Endometrium (tissue), 2 donors: ENCODE data around the gene APOM.

Experiments used
- FAIRE-seq: peaks from 2 replicates; lab custom pipeline; 2012; peaks lifted over from hg19 to GRCh38; lab: Jason Lieb, UNC
- donor health status: control.
- donor health status: control.

APOM gene

DNA sequence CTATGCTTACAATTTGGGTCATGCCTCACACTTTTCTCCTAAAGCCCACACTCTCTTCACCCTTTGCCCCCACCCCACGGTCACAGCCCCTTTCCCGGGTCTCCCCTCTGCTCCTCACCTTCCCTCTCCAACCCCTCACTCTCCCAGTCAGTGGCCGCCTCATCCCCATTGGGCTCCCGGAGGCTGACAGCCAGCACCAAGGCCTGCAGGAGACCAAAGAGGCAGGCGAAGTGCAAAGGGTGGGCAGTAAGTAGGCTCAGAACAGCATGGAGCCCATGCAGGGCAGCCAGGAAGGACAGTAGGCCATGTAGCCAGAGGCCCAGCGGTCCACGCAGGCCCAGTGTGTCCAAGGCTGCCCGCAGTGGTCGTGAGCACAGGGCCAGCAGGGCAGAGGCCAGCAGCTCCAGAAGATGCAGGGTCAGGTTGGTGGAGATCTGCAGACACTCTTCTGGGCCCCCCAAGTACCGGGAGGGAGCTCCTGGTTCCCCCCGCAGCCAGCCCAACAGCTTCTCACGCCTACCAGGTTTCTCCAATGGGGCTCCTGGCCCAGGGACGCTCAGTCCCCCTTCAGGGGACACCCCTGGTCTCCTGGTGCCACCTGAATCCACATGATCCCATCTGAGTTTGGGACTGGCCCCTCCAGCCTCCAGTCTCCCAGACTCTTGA, 3.4 kb downstream of the APOM start:
- no peak for FAIRE-seq

DNA sequence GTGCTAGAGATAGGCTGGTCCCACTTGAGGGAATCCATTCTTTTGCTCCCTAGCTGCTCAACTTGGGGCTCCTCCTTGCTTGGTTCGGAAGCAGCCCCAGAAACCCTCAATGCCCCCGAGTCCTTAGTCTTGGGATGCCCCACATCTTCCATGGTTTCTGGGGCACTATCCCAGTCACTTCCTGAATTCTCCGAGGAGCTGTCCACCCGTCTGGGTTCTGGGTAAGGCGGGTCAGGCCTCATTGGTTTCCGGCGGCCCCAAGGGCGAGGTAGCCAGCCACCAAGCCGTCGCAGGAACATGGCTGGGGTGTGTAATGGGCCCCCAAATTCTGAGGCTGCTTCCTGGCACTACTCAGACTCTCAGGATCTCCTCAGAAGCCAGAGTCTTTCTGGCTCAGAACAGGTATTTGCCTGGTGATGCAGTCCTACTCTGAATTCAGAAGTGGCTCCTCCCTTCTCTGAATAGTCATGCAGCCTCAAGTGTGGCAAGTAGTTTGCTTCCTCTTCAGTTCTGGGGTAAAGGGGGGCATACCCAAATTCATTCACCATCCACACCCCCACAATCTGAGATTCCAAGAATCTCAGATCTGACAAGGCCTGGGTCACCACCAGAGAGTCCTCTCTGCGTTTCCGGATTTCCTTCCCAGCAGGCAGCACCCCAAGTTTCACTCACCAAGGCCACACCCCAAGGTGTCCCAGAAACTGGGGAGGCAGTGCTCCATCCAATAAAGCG, 4.1 kb downstream of the APOM start:
- no peak for FAIRE-seq

DNA sequence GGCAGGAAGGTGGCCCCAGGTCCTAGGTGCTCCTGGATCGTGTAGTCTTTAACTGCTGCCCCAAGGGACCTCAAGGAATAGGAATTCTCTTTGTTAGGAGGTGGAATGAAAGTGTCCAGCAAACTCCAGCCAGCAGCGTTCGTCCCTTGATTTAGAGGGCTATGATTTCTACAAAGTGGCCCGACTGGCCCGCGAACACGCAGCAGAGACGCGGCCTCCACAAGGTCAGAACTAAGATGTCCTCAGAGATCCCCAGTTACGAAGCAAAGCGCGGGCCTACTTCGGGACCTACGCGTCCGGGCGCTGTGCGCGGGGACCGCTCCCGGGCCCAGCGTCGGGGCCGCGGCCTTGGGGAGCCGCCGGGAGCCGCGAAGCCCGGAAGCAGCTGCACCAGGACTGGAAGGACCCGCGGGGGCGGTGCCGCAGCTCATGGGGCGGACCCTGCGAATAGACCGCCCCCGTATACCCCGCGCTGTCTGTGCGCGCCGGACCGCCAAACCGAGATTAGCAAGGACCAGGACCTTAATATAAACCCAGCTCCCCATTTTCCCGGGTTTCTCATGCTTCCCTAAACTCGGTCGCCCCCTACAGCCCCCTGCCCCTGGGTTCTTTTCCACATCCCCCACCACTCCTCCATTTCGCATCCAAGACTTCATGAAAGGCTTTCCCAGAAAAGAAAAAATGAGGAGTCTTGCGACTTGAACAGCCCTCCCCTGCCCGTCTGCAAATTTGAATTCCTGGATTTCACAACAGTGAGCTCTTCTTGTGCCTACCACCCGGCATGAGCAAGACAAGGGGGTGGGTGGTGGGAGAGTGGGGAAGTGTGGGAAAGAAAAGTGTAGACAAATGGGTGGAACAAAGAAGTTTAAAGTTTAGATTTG, 4.9 kb downstream of the APOM start, which contains the start of gene C6orf47:
Gene C6orf47, minus strand, starts transcription at position 398 of the 881 bp plus-strand sequence. CDS start 831 bp downstream, outside the sequence.
- FAIRE-seq, result no peak

DNA sequence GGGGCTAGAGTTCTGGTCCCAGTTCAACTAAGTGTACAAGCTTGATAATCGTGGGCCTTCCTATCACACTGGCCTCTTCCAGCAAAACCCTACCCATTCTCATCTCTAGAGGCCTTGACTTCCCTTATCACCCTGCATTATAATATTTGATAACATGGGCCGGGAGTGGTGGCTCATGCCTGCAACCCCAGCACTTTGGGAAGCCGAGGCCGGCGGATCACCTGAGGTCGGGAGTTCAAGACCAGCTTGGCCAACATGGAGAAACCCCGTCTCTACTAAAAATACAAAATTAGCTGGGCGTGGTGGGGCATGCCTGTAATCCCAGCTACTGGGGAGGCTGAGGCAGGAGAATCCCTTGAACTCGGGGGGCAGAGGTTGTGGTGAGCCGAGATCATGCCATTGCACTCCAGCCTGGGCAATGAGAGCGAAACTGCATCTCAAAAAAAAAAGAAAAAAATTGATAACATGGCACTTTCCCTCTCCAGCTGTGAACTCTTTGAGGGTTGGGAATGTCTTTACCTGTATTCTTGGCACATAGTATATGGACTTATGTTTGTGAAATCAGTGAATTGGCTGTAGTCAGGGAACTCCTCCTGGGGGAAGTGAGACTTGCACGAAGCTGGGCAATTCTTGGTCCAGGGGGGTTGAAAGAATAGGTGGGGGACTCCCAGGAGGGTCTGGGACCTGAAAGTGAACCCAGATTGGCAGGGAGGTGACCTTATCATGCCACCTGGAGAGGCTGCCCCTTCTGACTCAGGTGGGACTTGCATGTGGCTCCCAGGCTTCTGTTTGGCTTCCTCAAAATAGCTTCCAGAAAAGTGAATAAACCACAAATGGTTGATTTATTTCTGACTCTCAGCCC, 5.8 kb downstream of the APOM start:
- no peak for FAIRE-seq

DNA sequence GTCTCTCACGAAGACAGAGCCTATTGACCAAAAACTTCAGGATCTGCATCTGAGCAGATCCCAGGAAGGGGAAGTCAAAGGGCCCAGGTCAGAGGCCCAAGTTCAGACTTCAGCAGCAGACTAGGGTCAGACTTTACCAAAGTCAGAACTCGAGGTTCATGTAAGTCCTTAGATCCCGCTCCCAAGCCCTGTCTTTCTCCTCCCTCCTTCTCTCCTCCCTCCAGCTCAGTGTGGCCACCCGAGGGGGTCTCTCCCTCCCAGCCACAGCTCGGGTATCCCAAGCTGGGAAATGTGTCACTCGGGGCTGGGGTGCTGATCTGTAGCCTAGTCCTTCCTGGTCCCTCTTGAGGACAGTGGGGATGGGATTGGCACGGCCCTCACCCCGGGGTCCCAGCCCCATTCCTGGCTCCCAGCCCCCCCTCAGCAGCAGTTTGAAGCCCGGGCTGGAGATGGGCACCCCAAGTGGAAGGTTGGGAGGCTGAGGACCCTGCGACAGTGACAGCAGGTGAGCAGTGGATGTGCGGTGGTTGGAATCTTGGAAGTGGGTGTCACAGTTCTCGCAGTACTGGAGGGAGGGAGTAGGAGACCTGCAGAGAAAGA, 6.5 kb downstream of the APOM start:
- FAIRE-seq, result no peak

DNA sequence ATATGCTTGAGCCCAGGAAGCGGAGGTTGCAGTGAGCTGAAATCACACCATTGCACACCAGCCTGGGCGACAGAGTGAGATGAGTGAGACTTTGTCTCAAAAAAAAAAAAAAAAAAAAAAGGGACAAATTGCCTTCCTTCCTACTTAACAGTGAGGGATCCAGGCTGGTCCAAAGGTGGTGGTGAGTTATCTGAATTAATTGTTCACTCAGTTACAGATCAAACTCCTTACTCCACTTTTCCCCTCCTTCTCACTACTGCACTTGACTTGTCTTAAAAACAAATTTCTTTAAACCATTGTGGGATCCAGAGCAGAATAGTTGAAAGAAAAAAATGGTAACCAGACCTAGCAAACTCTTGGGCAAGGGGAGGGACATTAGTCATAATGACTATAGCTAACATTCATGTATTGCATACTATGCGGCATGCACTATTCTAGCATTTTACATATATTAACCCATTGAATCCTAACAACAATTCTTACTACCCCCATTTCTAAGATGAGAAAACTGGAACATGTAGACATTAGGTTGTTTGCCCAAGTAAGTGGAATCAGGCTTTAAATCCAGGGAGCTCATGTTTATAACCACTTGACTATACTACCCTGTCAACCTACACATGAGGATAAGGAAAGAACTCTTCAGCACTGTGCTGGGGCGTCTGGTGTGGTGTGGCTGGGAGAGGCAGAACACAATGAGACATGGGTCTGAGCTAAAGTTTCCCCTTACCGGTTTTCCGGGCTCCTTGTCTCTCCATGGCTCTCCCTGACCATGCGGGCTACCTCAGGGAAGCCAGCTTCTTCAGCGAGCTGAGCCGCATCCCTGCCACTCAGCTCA, 7.6 kb downstream of the APOM start:
- no peak for FAIRE-seq

DNA sequence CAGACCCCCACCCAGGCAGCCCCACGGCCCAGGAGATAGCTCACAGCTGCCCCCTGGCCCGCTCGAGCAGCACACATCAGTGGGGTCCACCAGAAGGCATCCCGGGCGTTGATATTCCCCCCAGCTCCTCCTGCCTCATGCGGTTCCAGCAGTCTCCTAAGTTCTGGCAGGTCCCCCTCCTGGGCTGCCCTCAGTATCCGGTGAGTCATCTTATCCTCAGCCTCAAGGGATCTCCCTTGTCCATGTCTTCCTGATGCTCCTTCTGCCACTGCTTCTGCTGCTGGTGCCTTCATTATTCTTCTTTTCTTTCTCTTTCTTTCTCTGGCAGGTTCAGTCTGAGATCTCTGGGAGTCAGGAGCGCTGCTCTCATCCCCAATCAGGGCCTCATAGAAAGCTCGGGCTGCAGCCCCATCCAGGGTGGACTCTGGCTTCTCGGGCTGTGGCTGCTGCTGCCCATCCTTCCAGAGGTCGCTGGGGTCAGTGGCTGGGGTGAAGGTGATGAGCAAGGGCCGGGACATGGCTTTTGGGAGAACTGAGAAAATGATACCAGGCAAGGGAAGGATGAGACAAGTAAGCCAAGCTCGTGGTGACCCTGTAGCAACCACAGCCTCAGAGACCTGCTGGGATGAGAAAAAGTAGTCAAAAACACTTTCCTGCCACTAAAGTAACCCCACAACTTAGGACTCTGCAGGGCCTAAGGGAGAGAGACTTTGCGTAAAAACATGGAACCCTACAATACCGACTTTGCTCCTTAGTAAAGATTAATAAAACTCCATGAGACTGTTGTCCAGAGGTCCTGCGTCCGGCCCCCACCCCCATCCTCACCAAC, 8.5 kb downstream of the APOM start:
- no peak for FAIRE-seq

DNA sequence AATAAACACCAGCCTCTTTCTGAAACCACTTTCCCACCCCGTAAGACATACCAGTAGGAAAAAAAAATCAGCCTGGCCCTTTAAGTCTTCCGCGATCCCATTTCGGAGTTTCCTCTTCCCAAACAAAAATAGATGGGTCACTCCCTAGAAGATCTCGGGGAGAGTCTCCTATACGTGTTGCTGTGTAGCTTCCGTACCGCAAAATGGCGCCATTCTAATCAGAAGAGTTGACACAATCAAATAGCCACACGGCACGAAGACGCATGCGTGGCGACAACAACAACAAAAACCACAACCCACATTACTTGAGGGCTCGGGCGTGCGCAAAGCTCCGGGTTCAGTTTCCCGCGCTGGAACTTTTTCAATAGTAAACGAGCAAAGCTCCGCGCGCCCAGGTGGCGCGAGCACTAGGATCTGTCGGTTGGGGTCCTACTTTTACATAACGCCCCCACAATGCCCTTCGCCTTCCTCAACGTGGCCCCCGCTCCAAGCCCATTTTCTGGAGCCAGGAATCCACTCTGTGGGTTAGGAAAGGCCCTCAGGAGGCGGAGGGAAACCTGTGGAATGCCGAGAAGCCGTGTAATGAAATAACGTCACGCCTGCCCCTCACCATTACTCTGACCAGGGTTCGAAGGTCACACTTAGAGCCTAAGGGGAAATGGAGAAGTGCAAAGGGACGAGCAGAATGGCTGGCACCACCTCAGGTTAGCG, 9.3 kb downstream of the APOM start, which contains the start of gene GPANK1:
Gene GPANK1, minus strand, starts transcription at position 208 of the 711 bp plus-strand sequence. CDS start 519 bp downstream, outside the sequence.
- peak; percentile 70 for FAIRE-seq

DNA sequence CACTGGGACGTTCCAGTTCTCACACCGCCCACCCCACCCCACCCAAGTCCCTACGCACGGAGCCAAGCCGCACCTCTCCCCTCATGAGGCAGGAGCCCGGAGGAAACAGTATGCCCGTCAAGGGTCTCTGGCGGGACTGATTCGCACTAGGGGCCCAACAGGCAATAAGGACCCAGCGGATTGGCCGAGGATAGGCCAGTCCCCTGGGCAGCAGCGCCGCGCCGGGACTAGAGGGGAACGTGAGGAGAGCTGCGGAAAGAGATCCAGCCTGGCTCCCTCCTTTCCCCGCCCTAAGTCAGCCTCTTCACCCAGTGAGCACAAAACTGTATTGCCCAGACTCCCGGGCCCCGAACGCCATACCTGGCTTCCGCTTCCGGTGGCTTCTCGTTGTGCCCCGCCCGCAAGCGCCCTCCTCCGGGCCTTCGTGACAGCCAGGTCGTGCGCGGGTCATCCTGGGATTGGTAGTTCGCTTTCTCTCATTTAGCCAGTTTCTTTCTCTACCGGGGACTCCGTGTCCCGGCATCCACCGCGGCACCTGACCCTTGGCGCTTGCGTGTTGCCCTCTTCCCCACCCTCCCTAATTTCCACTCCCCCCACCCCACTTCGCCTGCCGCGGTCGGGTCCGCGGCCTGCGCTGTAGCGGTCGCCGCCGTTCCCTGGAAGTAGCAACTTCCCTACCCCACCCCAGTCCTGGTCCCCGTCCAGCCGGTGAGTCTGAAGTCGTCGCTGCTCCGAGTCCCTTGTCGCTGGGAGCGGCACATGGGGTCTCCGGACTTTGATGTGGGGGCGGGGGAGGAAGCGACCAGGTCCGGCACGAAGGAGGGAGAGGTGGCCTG, 10.0 kb downstream of the APOM start, which contains the start of gene CSNK2B:
Gene CSNK2B, plus strand, starts transcription at position 580 of the 836 bp plus-strand sequence. CDS start 752 bp downstream, outside the sequence.
- FAIRE-seq, result no peak

DNA sequence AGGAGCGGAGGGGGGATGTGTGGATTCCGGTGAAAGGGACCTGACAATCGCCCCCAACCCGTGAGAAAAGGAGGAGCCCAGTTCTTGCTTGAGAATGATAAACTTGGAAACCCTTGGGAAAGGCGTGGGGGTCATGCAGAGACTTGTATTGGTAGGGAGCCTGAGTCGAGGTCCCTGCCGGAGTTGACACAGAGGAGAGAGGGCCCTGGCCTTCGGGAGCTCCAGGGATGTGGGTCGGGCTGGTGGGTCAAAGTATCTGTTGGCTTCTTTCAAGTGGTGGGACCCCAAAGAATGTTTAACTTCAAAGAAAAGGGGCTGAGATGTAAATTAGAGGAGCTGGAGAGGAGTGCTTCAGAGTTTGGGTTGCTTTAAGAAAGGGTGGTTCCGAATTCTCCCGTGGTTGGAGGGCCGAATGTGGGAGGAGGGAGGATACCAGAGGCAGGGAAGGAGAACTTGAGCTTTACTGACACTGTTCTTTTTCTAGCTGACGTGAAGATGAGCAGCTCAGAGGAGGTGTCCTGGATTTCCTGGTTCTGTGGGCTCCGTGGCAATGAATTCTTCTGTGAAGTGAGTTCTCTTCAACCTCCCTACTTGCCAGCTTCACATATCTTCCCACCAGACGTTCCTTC, 10.8 kb downstream of the APOM start:
- no peak for FAIRE-seq

DNA sequence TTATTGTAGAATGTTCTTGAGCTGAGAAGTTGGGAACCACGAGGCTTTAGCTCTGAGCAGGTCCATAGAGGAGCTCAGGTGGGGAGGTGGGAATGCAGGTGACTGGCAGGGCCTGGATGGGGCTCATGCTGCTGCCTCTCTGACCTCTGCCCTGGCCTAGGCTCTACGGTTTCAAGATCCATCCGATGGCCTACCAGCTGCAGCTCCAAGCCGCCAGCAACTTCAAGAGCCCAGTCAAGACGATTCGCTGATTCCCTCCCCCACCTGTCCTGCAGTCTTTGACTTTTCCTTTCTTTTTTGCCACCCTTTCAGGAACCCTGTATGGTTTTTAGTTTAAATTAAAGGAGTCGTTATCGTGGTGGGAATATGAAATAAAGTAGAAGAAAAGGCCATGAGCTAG, 14.0 kb downstream of the APOM start, which contains the start of gene LY6G5B:
Gene LY6G5B, plus strand, starts transcription at position 301 of the 400 bp plus-strand sequence. CDS start 975 bp downstream, outside the sequence.
- no peak for FAIRE-seq

DNA sequence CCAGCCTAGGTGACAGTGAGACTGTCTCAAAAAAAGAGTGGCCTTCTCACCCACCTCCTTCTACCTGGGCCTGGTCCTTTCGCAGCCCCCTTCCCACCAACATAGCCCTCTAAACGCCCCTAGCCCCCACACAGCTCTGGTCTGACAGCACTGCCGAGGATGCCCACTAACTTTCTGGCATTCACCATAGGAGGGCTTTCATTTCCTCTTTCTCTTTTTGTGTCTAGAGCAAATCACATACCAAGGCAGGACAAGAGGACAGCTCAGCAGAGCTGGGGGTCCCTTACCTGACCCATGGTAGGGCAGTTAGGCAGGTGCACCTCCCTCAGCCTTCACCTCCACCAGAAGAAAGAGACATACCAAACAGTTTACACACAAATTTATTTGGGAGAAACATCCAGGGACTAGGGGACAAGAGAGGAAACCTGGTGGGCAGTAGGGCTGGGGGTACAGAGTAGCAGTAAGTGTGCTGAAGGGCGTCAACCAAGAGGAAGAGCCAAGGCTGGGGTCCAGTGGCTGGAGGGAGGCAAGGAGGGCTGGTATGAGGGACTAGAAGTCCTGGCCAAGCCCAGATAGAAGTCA, 20.7 kb downstream of the APOM start:
- no peak for FAIRE-seq

DNA sequence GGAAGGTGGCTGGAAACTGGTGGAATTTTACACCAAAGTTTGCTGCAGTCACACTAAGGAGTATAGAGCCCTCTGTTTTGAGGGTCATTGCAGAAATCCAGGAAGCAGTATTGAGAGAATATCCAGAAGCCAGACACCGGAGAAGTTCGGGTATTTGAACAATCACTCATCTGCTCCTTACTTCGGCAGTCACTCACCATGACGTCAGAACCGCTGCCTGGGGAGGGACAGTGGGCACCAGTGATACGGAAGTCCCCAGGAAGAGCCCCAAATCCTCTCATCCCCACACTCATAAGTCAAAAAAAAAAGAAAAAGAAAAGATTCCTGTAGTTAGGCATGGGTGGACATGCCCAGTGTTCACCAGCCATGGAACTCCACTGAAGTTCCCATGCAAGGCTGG, 21.2 kb downstream of the APOM start:
- no peak for FAIRE-seq

DNA sequence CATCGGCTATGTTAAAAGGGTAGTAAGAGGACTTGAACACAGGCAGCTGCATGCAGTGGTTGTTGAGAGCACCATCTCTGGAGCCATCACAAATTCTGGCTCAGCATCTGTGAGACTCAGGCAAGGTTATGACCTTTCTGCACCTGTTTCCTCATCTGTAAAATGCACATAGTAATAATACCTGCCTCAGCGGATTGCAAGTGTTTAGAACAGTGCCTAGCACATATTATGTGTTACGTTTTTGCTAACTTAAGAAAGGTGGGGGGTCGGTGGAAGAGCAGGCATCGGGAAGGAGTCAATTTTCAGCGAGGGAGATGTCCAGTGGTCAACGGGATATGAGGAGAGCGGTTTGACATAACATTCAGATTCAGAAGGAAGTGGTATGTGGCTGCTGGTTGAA, 22.3 kb downstream of the APOM start:
- FAIRE-seq, result no peak

DNA sequence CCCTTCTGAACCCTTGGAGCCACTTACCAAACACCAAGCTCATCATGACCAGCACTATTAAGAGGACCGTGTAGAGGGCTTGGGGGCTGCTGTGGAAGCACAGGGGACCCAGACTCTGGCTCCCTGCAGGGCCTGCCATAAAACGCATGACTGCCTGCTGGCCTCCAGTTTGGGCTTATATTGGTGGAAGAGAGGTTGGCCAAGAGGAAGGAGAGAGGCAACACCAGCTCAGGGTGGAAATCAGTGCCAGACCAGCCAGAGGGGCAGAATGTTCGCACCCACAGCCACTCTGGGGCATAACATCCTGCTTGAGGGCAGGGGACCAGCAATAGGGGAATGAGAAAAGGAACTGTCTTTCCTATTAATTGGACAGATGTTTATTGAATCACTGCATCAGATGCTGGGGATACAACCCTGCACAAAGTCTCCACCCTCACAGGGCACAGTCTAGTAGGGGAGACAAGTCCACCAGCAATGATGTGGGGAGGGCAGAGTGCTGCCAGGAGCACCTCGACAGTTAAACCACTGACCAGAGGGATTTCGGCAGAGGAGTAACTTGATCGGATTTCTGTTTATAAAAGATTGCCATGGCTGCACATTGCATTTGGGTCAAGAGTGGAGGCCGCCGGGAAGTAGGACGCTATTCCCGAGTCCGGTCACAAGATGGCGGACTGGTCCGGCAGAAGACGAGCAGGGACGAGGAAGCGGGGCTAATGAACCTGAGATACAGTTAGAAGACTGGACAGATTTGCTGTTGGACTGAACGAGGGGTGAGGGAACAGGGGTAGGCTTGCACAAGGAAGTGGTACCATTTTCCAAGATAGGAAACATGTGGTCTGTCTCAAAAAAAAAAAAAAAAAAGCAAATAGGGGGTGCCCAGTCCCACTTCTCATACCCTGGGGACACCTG, 24.8 kb downstream of the APOM start, which contains the start of gene LY6G5C:
Gene LY6G5C, minus strand, starts transcription at position 842 of the 909 bp plus-strand sequence. Its CDS starts 694 bp downstream, at position 148.
- FAIRE-seq, result peak; percentile 35
